Femur (tissue), 1 donor: ENCODE measurements around the gene WDR45.
A peak's percentile ranks its signal among the peaks of the same experiment; 100 is the strongest.

Experiments
- DNase-seq: peaks from one replicate; pipeline ENCODE4 v3.0.0-alpha.2; 2017

The WDR45 gene

GRCh38 chrX:49073601-49074575, 5.8 kb downstream of the WDR45 start, which contains the start of gene PRAF2:
PRAF2 (minus strand) TSS chrX:49074002; CDS start chrX:49073987, 15 bp downstream.
- DNase-seq, result peak; percentile 95

DNA sequence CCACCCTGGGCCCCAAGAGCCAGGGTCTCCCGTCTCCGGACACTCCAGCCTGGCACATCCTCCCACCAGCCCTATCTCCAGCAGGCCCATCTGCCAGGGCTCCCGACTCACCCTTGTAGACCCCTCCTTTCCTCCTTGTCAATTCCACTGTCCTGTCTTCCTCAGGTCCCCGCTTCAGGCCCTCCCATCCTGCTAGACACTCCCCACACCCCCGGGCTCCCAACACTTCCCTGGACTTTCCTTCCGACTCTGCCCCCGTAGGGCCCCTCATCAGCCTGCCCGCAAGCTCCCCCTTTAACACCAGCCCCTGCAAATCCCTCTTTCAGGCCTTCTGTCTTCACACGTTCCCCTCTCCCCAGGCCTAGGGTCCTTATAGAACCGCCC, 7.0 kb downstream of the WDR45 start:
- DNase-seq, result no peak

- peak; percentile 88 for DNase-seq
These were observed 7.6 kb downstream of the WDR45 start for GRCh38 chrX:49071877-49072711.

DNA sequence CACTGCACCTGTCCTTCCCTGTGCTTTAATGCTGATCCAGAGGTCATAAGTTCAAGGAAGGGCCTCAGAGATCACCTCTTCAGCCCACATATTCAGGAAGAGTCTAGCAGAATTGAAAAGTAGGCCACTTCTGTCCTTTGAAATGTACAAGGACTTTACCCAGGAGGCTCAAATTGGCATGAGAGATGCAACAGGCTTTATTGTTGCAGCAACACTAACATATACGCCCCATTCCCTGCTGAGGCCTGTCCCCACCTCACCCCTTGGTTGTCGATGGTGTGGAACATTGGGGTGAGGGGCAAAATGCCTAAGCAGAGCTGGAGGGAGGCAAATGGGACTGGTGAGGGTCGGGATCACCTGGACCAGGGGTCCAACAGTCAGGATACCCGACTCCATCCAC, 8.7 kb downstream of the WDR45 start:
- DNase-seq, result no peak

DNA sequence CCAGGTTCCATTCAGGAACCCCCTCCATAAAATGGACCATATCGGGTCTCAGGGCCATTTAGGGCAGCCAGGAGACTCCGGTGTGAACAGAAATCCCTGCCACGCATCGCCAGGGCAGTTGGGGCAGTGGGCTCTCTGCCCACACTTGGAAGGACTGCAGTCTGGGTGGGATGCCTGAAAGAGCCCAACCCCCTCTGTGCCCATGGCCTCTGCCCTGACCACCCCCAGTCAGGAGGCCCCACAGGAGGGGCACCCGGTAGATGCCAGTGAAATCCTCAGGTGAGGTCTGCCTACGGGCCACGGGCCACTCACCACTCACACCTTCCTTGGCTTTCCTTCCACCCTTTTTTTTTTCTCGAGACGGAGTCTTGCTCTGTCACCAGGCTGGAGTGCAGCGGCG, 10.6 kb downstream of the WDR45 start:
- DNase-seq, result no peak

GRCh38 chrX:49067285-49068120, 12.2 kb downstream of the WDR45 start:
- DNase-seq, result no peak

DNA sequence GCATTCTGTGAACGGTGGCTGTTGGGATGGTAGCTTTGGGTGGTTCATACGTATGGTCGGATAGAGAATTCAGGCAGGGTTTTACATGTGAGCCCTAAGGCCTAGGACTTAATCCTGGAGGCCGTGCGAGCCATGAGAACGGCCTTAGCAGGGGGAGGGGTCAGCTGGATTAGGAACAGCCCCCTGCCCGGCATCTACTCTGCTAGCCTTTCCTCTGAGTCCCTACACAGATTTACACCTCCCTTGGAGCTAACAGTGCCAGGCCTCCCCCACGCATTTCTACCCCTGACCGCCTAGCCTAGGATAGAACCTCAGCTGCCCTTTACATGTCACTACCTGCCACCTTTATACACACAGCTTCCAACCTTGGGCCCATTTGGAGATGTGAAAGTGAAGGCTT, 13.0 kb downstream of the WDR45 start:
- no peak for DNase-seq

DNA sequence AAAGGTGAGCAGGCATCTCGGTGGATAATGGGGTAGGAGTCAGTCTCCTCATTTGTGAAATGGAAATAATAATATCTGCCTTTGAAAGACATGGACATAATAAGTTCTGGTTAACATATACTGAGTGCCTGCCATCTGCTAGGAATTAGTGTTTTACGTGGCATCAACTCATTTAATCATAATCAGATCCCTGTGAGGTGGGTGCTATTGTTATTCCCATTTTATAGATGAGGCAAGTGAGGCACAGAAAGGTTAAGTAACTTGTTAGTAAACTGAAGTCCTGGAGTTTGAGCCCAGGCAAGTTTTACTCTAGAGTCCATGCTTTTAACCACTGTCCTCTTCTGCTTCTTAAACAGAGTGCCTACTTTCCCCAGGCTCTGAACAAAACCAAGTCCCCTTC, 13.4 kb downstream of the WDR45 start:
- no peak for DNase-seq

DNA sequence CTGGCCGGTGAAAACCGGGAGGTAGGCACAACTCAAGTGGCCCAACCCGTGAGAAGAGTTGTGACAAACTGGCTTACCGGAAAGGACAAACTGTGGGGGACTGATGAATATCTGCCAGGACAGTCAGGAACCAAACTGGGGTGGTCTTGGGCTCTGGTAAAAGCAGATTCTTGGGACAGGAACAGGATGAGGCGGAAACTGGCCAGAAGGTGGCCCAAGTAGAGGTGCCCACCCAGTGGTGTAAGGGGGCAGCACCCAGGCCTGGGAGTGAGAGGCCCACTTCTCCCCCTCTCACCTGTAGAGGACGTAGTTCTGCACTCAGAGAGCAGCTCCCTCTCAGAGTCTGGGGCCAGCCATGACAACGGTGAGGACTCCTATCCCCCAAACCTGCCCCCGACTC, 15.0 kb downstream of the WDR45 start:
- DNase-seq, result no peak

DNA sequence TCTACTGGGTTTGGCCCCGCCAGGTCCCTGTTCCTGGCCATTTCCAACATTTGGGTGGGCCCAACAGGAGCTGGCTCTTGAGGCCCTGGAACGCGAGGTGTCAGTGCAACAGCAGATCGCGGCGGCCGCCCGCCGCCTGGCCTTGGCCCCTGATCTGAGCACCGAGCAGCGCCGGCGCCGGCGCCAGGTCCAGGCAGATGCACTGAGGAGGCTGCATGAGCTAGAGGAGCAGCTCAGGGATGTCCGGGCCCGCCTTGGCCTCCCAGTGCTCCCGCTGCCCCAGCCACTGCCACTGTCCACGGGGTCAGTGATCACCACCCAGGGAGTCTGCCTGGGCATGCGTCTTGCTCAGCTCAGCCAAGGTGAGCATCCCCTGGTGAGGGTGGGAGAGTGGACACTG, 15.4 kb downstream of the WDR45 start:
- no peak for DNase-seq

DNA sequence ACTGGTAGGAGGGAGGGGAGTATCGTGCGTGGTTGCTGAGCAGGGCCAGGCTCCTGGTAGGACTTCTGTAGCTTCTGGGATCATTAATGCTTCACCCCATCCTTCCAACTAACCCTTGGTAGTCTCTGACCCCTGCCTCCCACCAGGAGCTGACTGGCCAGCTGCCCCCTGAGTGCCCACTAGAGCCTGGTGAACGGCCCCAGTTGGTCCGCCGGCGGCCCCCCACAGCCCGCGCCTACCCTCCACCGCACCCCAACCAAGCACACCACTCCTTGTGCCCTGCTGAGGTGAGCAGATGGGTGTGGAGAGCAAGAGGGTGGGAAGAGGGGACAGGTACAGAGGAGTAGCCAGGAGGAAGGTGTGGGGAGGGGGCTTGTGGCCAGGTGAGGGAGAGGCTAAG, 16.0 kb downstream of the WDR45 start:
- no peak for DNase-seq

- no peak for DNase-seq
These were observed 17.8 kb downstream of the WDR45 start for GRCh38 chrX:49061916-49062315.

DNA sequence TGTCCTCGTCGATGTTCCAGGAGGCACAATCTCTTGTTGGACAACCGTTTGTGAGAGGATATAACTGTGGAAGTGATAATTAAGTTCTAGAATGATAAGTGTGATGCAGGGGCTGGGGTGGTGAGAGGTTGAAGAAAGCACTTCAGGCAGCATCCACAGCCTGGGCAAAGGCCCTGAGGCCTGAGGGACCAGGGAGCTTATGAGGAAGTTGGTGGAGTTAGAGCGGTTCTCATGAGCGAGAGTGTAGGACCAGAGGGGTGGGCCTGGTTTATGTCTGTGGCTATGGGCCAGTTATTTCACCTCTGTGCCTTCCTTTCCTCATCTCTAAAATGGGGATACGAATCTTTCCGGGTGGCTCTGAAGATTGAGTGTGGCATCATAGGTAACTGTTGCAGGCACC, 18.2 kb downstream of the WDR45 start:
- DNase-seq, result no peak

DNA sequence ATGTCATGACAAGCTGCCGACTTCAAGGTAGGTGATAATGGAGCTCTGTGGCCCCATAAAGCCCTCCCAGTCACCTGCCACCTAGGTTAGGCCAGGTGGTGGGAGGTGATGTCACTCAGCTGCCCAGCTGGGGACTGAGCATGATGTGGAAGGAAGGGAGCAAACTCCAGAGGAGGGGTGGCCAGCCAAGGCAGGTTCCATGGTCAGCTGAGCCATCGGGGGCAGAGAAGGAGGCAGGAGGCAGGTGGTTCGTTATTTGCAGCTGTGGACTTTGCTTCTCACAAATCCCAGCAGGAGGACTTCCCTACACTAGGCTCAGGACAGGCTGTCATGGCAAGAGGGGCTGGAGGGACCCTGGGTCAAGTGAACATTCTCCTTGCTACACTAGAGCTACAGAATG, 18.8 kb downstream of the WDR45 start:
- no peak for DNase-seq

GRCh38 chrX:49059681-49060085, 20.0 kb downstream of the WDR45 start:
- DNase-seq, result no peak

GRCh38 chrX:49059201-49059600, 20.5 kb downstream of the WDR45 start:
- DNase-seq, result no peak

- DNase-seq, result no peak
These were observed 20.9 kb downstream of the WDR45 start, which contains the start of gene CCDC120 for GRCh38 chrX:49058794-49059193. CCDC120 (plus strand) TSS chrX:49058999; CDS start chrX:49062042, 3,043 bp downstream.

- no peak for DNase-seq
These were observed 25.5 kb downstream of the WDR45 start for GRCh38 chrX:49054073-49054762.

- DNase-seq, result peak; percentile 85
These were observed 26.2 kb downstream of the WDR45 start for GRCh38 chrX:49053223-49054072.

GRCh38 chrX:49043987-49044281, 35.8 kb downstream of the WDR45 start:
- DNase-seq, result no peak
